Activated CD4-positive, alpha-beta T cell treated with anti-CD3 and anti-CD28 coated beads for 24 hours (primary cell): Measurements from ENCODE around the gene OR2C1.

Experiments
- DNase-seq, 2 donors: peaks; one replicate each; pipeline ENCODE4 v3.0.0-alpha.2; 2020; ENCODE audit warnings: low read depth in 2 of 2

The OR2C1 gene

DNA sequence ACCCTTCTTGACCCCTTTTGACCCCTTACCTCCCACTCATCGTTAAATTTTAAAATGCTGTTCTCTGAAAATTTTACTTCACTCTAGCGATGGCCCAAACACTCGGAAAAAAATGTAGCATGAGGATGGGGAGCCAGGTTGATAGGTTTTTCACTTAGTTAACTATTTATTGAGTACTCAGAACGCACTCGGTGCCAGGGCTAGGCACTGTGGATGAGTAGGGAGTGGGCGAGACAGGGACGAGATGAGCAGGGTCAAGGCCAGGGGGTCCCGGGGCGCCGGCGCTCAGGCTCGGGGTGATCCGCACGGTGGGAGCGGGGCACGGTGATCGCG is 44.7 kb downstream of the OR2C1 start:
- no peak for DNase-seq

DNA sequence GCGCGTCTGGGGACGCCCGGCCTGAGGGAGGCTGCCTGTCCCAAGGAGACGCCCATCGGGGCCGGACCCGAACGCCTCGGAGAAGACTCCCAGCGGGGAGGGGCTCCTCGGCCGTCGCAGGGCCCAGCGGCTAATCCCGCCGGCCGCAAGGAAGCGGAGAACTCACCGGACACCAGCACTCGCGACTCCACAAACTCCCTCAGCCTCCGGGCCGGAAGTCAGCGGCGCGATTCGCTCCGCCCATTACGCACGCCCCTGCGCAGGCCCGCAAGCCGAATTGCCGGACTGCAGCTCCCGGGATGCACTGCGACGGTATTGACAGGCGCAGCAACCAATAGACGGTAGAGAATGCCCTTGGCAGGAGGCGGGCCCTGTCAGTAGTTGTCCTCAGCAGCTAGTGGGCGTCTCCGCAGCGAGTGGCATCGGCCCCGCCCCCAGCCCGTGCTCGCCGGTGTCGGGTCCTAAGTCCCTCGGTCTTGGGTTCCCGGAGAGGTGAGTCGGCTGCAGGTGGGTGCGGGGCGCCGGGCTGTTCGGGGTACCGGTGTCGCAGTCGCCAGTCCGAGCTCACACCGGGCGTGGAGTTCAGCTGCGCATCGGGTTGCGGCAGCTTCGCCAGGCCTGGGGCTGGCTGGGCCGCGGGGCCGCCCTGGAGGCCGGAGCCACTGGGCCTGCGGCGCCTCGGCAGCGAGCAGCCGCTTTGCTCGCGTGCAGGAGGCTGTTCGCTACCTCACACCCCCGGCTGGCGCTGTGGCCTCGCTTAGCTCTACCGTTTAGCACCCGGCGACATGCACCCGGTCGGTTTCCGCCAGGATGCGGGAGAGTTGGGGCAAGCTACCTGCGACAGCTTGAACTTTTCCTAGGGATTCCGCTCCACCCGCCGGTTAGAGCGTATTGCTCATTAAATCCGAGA is 45.3 kb downstream of the OR2C1 start, which contains the start of the genes ZNF174 and ZSCAN32:
ZNF174 (plus strand) TSS at position 437 of the 910 bp plus-strand sequence. CDS start 790 bp downstream, outside the sequence.
ZSCAN32 (minus strand) TSS at position 226 of the 910 bp plus-strand sequence. CDS start 3,447 bp downstream, outside the sequence.
- peak; percentile 97 to 98 for DNase-seq

DNA sequence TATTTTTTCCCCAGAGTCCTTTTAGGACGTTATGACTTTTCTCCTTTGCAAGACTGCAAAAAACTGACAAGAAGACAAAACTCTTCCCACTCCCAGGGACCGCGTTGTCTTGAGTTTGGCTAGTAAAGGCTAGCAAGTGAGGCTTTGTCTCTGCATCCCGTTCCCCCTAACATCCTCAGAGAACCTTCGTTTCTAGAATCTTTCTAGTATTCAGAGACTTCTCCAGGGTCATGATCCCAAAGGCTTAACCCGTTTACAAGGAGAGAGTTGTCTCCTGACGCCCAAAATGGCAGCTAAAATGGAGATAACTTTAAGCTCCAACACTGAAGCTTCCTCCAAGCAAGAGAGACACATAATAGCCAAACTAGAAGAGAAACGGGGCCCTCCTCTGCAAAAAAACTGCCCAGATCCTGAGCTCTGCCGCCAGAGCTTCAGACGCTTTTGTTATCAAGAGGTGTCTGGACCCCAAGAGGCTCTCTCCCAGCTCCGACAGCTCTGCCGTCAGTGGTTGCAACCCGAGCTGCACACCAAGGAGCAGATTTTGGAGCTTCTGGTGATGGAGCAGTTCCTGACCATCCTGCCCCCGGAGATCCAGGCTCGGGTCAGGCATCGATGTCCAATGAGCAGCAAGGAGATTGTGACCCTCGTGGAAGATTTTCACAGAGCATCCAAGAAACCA is 46.2 kb downstream of the OR2C1 start:
- no peak for DNase-seq
